ENCODE results near the gene CCDC158. TPM values are rescaled to one million over a fixed set of nuclear protein-coding genes. Genes with fewer than 3 reads are reported as not detected.

The CCDC158 gene
- total and polyA plus RNA-seq, 2 experiments from 2014 or later: 0.21 to 0.27 TPM

DNA sequence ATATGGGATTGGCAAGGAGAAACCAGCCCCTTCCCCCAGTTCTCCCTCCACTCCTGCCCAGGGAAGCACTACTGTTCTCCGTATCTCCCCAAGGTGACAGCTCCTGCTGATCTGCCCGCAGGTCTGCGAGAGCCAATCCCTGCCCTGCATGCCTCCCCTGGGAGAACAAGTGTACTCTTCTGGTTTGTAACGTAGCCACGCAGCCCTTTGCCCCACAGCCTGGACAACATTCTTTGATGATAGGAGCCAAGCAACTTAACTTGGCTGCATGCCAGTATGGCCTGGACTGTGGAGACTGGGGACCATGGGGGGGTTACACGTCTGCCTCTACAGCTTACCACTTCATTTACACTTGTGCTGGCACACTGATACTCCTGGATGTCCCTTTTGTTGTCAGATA lies 112.4 kb downstream of the CCDC158 start:
- H2AFZ ChIP-seq: no peak overlapping the region
- peaks cover 30% of the 10 kb centered on the region for H3K27me3 ChIP-seq (ENCODE audit: insufficient read depth)
- ATAC-seq: no peak
- TF ChIP-seq ZNF114 (CRISPR knock-in tag; IDR thresholded peaks at IDR 0.05): no peak
- Mint-ChIP-seq H3K4me1 (peaks cover 3% of the 10 kb centered on the region; the same call in 2 of the 3 replicates), H3K4me3 (no peak overlapping the region), H3K36me3 (ENCODE audit: low read depth) (peaks cover 4% of the 10 kb centered on the region; the same call in 1 of the 3 replicates), H3K27me3 (ENCODE audit: insufficient read depth, low read depth, poor library complexity) (peaks cover 22% of the 10 kb centered on the region), H3K9me3 (no peaks in the 10 kb centered on the region), H3K27ac (no peak overlapping the region)
- H3K4me2 ChIP-seq: no peak overlapping the region
- H3K4me1 ChIP-seq (ENCODE audit: insufficient read depth): peaks cover 13% of the 10 kb centered on the region; the same call in 1 of the 2 replicates
- no peak overlapping the region for H3K27ac ChIP-seq (ENCODE audit: low read depth)
- no peak overlapping the region for H3K4me3 ChIP-seq
- no peaks in the 10 kb centered on the region for H3F3A ChIP-seq (replicated peaks; ENCODE audit: low read depth)
- H3K9me2 ChIP-seq (ENCODE audit: insufficient read depth): no peaks in the 10 kb centered on the region
- DNase-seq (ENCODE audit: low spot score): no peak
- H3K36me3 ChIP-seq (ENCODE audit: insufficient read depth): no peaks in the 10 kb centered on the region
- 0 out of 2 replicates have a peak, but pooled peaks cover 10% of the 10 kb centered on the region for H4K20me1 ChIP-seq (replicated peaks; ENCODE audit: insufficient read depth)
- no peaks in the 10 kb centered on the region for H3K79me2 ChIP-seq (replicated peaks; ENCODE audit: insufficient read depth)

DNA sequence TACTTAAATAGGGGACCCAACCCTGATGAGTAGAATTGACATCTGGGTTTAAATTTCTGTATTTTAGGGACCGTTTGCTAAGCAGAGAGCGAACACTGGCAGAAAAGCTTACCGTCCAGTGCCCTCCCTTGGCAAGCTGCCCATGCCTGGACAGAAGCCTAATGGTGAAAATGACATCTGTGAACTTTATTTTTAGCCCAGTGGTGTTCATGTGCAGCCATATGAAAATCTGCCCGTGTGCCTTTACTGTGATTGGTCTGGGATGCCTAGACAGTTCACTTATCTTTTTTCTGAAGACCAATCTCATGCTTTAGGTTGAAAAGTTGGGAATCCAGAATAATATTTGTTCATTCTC lies 113.3 kb downstream of the CCDC158 start:
- DNase-seq (ENCODE audit: low spot score) (no peak), ATAC-seq (no peak)
- no peaks in the 10 kb centered on the region for H3K9me3 Mint-ChIP-seq
- H3K27me3 ChIP-seq (ENCODE audit: insufficient read depth): peaks cover 30% of the 10 kb centered on the region
- H3K27me3 Mint-ChIP-seq (ENCODE audit: insufficient read depth, low read depth, poor library complexity): peaks cover 22% of the 10 kb centered on the region
- peak overlapping the region; percentile 100 for H2AFZ ChIP-seq
- no peak overlapping the region for H3K27ac ChIP-seq (ENCODE audit: low read depth)
- peaks cover 13% of the 10 kb centered on the region; the same call in 1 of the 2 replicates for H3K4me1 ChIP-seq (ENCODE audit: insufficient read depth)
- peak overlapping the region; percentile 95 for H3K4me2 ChIP-seq
- no peaks in the 10 kb centered on the region for H3K36me3 ChIP-seq (ENCODE audit: insufficient read depth)
- H3K4me1 Mint-ChIP-seq: peaks cover 3% of the 10 kb centered on the region; the same call in 2 of the 3 replicates
- H3K4me3 ChIP-seq: peak overlapping the region; percentile 94
- no peaks in the 10 kb centered on the region for H3K79me2 ChIP-seq (replicated peaks; ENCODE audit: insufficient read depth)
- peaks cover 10% of the 10 kb centered on the region; the same call in 1 of the 2 replicates for H4K20me1 ChIP-seq (replicated peaks; ENCODE audit: insufficient read depth)
- H3K27ac Mint-ChIP-seq: no peak overlapping the region
- H3K36me3 Mint-ChIP-seq (ENCODE audit: low read depth): peaks cover 4% of the 10 kb centered on the region; the same call in 1 of the 3 replicates
- H3K9me2 ChIP-seq (ENCODE audit: insufficient read depth): no peaks in the 10 kb centered on the region
- no peaks in the 10 kb centered on the region for H3F3A ChIP-seq (replicated peaks; ENCODE audit: low read depth)
- H3K4me3 Mint-ChIP-seq: peak overlapping the region; percentile 87
- TF ChIP-seq ZNF331 (CRISPR knock-in tag; IDR thresholded peaks at IDR 0.05; ENCODE audit: low read depth): no peak
- TF ChIP-seq EZH2phosphoT487 (IDR thresholded peaks at IDR 0.05; ENCODE audit: unreplicated experiment): no peak
- TF ChIP-seq STAT1 (IDR thresholded peaks at IDR 0.05; ENCODE audit: unreplicated experiment): no peak
- no peak for TF ChIP-seq NANOG (IDR thresholded peaks at IDR 0.05; ENCODE audit: borderline replicate concordance)
- no peak for TF ChIP-seq JUNB (IDR thresholded peaks at IDR 0.05; ENCODE audit: unreplicated experiment)
- no peak for TF ChIP-seq CREB1 (CRISPR knock-in tag; IDR thresholded peaks at IDR 0.05; ENCODE audit: low read depth)
- TF ChIP-seq, protein P1, sequence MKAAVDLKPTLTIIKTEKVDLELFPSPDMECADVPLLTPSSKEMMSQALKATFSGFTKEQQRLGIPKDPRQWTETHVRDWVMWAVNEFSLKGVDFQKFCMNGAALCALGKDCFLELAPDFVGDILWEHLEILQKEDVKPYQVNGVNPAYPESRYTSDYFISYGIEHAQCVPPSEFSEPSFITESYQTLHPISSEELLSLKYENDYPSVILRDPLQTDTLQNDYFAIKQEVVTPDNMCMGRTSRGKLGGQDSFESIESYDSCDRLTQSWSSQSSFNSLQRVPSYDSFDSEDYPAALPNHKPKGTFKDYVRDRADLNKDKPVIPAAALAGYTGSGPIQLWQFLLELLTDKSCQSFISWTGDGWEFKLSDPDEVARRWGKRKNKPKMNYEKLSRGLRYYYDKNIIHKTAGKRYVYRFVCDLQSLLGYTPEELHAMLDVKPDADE (IDR thresholded peaks at IDR 0.05): no peak
- TF ChIP-seq ZNF114 (CRISPR knock-in tag; IDR thresholded peaks at IDR 0.05): no peak
- TF ChIP-seq, protein P2, sequence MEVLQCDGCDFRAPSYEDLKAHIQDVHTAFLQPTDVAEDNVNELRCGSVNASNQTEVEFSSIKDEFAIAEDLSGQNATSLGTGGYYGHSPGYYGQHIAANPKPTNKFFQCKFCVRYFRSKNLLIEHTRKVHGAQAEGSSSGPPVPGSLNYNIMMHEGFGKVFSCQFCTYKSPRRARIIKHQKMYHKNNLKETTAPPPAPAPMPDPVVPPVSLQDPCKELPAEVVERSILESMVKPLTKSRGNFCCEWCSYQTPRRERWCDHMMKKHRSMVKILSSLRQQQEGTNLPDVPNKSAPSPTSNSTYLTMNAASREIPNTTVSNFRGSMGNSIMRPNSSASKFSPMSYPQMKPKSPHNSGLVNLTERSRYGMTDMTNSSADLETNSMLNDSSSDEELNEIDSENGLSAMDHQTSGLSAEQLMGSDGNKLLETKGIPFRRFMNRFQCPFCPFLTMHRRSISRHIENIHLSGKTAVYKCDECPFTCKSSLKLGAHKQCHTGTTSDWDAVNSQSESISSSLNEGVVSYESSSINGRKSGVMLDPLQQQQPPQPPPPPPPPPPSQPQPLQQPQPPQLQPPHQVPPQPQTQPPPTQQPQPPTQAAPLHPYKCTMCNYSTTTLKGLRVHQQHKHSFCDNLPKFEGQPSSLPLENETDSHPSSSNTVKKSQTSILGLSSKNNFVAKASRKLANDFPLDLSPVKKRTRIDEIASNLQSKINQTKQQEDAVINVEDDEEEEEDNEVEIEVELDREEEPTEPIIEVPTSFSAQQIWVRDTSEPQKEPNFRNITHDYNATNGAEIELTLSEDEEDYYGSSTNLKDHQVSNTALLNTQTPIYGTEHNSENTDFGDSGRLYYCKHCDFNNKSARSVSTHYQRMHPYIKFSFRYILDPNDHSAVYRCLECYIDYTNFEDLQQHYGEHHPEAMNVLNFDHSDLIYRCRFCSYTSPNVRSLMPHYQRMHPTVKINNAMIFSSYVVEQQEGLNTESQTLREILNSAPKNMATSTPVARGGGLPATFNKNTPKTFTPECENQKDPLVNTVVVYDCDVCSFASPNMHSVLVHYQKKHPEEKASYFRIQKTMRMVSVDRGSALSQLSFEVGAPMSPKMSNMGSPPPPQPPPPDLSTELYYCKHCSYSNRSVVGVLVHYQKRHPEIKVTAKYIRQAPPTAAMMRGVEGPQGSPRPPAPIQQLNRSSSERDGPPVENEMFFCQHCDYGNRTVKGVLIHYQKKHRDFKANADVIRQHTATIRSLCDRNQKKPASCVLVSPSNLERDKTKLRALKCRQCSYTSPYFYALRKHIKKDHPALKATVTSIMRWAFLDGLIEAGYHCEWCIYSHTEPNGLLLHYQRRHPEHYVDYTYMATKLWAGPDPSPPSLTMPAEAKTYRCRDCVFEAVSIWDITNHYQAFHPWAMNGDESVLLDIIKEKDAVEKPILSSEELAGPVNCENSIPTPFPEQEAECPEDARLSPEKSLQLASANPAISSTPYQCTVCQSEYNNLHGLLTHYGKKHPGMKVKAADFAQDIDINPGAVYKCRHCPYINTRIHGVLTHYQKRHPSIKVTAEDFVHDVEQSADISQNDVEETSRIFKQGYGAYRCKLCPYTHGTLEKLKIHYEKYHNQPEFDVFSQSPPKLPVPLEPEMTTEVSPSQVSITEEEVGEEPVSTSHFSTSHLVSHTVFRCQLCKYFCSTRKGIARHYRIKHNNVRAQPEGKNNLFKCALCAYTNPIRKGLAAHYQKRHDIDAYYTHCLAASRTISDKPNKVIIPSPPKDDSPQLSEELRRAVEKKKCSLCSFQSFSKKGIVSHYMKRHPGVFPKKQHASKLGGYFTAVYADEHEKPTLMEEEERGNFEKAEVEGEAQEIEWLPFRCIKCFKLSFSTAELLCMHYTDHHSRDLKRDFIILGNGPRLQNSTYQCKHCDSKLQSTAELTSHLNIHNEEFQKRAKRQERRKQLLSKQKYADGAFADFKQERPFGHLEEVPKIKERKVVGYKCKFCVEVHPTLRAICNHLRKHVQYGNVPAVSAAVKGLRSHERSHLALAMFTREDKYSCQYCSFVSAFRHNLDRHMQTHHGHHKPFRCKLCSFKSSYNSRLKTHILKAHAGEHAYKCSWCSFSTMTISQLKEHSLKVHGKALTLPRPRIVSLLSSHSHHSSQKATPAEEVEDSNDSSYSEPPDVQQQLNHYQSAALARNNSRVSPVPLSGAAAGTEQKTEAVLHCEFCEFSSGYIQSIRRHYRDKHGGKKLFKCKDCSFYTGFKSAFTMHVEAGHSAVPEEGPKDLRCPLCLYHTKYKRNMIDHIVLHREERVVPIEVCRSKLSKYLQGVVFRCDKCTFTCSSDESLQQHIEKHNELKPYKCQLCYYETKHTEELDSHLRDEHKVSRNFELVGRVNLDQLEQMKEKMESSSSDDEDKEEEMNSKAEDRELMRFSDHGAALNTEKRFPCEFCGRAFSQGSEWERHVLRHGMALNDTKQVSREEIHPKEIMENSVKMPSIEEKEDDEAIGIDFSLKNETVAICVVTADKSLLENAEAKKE (CRISPR knock-in tag; IDR thresholded peaks at IDR 0.05): no peak
- TF ChIP-seq, protein P3, sequence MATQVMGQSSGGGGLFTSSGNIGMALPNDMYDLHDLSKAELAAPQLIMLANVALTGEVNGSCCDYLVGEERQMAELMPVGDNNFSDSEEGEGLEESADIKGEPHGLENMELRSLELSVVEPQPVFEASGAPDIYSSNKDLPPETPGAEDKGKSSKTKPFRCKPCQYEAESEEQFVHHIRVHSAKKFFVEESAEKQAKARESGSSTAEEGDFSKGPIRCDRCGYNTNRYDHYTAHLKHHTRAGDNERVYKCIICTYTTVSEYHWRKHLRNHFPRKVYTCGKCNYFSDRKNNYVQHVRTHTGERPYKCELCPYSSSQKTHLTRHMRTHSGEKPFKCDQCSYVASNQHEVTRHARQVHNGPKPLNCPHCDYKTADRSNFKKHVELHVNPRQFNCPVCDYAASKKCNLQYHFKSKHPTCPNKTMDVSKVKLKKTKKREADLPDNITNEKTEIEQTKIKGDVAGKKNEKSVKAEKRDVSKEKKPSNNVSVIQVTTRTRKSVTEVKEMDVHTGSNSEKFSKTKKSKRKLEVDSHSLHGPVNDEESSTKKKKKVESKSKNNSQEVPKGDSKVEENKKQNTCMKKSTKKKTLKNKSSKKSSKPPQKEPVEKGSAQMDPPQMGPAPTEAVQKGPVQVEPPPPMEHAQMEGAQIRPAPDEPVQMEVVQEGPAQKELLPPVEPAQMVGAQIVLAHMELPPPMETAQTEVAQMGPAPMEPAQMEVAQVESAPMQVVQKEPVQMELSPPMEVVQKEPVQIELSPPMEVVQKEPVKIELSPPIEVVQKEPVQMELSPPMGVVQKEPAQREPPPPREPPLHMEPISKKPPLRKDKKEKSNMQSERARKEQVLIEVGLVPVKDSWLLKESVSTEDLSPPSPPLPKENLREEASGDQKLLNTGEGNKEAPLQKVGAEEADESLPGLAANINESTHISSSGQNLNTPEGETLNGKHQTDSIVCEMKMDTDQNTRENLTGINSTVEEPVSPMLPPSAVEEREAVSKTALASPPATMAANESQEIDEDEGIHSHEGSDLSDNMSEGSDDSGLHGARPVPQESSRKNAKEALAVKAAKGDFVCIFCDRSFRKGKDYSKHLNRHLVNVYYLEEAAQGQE (IDR thresholded peaks at IDR 0.05; ENCODE audit: unreplicated experiment): no peak
- no peak for TF ChIP-seq EZH2 (IDR thresholded peaks at IDR 0.05; ENCODE audit: low read depth, unreplicated experiment)
